ENCODE results near the gene TNFAIP3.

The TNFAIP3 gene

DNA sequence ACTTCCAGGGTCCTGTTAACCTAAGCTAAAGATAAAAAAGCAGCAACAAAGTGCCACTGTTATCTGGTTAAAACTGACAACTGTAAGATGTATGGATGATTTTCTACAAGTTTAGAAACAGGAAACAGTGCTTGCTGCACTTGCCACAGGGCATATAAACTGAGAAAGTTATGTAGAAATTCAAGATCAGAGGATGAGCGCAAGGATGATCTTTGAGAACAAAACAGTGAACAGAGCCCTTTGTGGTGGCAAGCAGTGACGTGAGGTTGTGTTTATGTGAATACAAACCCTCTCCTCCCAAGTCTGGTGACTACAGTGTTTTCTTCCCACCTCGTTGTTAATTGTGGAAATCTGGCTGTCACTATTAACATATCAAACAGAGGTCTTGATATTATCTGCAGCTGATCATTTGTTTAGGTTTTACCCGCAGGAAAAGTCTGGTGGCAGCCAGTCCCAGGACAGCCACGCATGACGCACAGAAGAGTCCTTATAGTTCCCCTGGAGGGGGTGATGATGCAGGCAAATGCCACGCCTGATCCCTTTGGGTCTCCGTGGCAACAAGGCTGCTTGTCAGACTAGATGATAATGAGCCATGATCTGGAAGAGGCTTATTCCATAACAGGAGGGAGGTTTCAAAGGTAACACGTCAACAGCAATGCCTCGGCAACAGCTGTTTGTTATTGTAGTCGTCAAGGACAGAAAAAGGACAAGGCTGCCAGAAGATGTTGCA lies 43.1 kb upstream of the TNFAIP3 start:
- no peaks in the 10 kb centered on the region for H3K79me2 ChIP-seq (ENCODE audit: insufficient read depth, low read length)
- H3K9me3 ChIP-seq (ENCODE audit: insufficient read depth, low read length, severe bottlenecking) = no peaks in the 10 kb centered on the region
- peak overlapping the region in 1 of 2 experiments; percentile 31; a peak in 2 of 4 replicates for H3K4me3 ChIP-seq (ENCODE audit: low read depth in 1 of 2, low read length in 2 of 2)
- no peaks in the 10 kb centered on the region for H3K36me3 ChIP-seq (ENCODE audit: insufficient read depth, low read length)
- ATAC-seq (ENCODE audit: insufficient read depth, low read depth) (peak; percentile 79), DNase-seq (peak; percentile 55)
- H4K20me1 ChIP-seq (ENCODE audit: insufficient read depth, low read length) = no peaks in the 10 kb centered on the region
- peak overlapping the region; percentile 62 for H3K4me2 ChIP-seq (ENCODE audit: insufficient read depth, low read length)
- H3K27ac ChIP-seq (ENCODE audit: low read length) = peak overlapping the region; percentile 74
- no peaks in the 10 kb centered on the region for H3K27me3 ChIP-seq (ENCODE audit: insufficient read depth, low read length, poor library complexity)
- TF ChIP-seq, protein P1, sequence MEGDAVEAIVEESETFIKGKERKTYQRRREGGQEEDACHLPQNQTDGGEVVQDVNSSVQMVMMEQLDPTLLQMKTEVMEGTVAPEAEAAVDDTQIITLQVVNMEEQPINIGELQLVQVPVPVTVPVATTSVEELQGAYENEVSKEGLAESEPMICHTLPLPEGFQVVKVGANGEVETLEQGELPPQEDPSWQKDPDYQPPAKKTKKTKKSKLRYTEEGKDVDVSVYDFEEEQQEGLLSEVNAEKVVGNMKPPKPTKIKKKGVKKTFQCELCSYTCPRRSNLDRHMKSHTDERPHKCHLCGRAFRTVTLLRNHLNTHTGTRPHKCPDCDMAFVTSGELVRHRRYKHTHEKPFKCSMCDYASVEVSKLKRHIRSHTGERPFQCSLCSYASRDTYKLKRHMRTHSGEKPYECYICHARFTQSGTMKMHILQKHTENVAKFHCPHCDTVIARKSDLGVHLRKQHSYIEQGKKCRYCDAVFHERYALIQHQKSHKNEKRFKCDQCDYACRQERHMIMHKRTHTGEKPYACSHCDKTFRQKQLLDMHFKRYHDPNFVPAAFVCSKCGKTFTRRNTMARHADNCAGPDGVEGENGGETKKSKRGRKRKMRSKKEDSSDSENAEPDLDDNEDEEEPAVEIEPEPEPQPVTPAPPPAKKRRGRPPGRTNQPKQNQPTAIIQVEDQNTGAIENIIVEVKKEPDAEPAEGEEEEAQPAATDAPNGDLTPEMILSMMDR (IDR thresholded peaks at IDR 0.05; ENCODE audit: borderline replicate concordance, extremely low read depth, low read length, poor library complexity, severe bottlenecking) = no peak
- TF ChIP-seq EZH2 (IDR thresholded peaks at IDR 0.05; ENCODE audit: borderline replicate concordance, low read depth, low read length, severe bottlenecking) = no peak
- H3K9ac ChIP-seq (ENCODE audit: low read depth, low read length) = peak overlapping the region; percentile 29
- peak overlapping the region; percentile 42 for H2AFZ ChIP-seq (ENCODE audit: low read depth, low read length)
- peaks cover 76% of the 10 kb centered on the region for H3K4me1 ChIP-seq (ENCODE audit: insufficient read depth, low read length)

DNA sequence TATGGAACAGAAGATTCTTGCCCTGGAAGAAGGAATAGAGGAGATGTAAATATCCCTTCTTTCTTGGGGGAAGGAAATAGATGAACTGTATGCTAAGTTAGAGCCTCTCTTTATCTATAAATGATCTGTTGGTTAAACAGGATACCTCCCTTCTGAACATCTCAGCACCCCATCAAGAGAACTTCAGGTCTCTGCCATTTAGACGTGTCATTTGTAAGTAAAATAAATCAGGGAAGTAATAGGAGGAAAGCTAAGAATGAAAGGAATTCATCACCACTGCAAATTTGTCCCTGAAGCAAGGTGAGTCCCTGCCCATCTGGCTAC lies 42.5 kb upstream of the TNFAIP3 start:
- Histone ChIP-seq H3K4me3 (ENCODE audit: low read depth in 1 of 2, low read length in 2 of 2) (peak overlapping the region in 1 of 2 experiments; percentile 31; a peak in 2 of 4 replicates), H3K4me2 (ENCODE audit: insufficient read depth, low read length) (peak overlapping the region; percentile 62), H3K9ac (ENCODE audit: low read depth, low read length) (peak overlapping the region; percentile 29; the same call in 1 of the 2 replicates), H2AFZ (ENCODE audit: low read depth, low read length) (peak overlapping the region; percentile 42), H3K4me1 (ENCODE audit: insufficient read depth, low read length) (peaks cover 71% of the 10 kb centered on the region), H3K79me2 (ENCODE audit: insufficient read depth, low read length) (no peaks in the 10 kb centered on the region), H3K27ac (ENCODE audit: low read length) (peak overlapping the region; percentile 74), H3K9me3 (ENCODE audit: insufficient read depth, low read length, severe bottlenecking) (no peaks in the 10 kb centered on the region), H3K36me3 (ENCODE audit: insufficient read depth, low read length) (no peaks in the 10 kb centered on the region), H3K27me3 (ENCODE audit: insufficient read depth, low read length, poor library complexity) (no peaks in the 10 kb centered on the region), H4K20me1 (ENCODE audit: insufficient read depth, low read length) (no peaks in the 10 kb centered on the region)
- ATAC-seq (ENCODE audit: insufficient read depth, low read depth) = no peak
- no peak for DNase-seq
- no peak for TF ChIP-seq EZH2 (IDR thresholded peaks at IDR 0.05; ENCODE audit: borderline replicate concordance, low read depth, low read length, severe bottlenecking)
- TF ChIP-seq, protein P1 (IDR thresholded peaks at IDR 0.05; ENCODE audit: borderline replicate concordance, extremely low read depth, low read length, poor library complexity, severe bottlenecking) = no peak

DNA sequence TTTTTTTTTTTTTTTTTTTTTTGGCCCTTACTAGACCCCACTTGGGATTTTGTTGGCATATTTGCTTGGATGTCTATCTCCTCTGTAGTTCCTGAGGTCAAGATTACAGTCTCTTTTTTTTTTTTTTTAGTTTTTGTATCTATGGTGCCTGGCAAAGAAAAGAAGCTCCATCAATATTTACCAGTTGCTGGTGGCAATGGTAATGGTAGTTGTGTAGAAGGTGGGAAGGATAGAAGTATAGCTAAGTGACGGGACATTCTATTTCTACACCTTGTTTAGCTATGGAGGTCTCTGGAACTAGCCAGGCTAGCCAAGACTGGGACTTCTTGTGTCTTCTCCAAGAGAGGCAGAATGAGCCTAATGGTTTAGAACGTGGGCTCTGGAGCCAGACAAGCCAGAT lies 42.2 kb upstream of the TNFAIP3 start:
- Histone ChIP-seq H3K4me2 (ENCODE audit: insufficient read depth, low read length) (peak overlapping the region; percentile 62; the same call in 1 of the 2 replicates), H2AFZ (ENCODE audit: low read depth, low read length) (no peak overlapping the region), H3K4me3 (ENCODE audit: low read depth in 1 of 2, low read length in 2 of 2) (no peak overlapping the region), H3K27me3 (ENCODE audit: insufficient read depth, low read length, poor library complexity) (no peaks in the 10 kb centered on the region), H3K79me2 (ENCODE audit: insufficient read depth, low read length) (no peaks in the 10 kb centered on the region), H3K9ac (ENCODE audit: low read depth, low read length) (no peak overlapping the region), H3K27ac (ENCODE audit: low read length) (peak overlapping the region; percentile 74; the same call in 1 of the 2 replicates), H3K9me3 (ENCODE audit: insufficient read depth, low read length, severe bottlenecking) (no peaks in the 10 kb centered on the region), H4K20me1 (ENCODE audit: insufficient read depth, low read length) (no peaks in the 10 kb centered on the region), H3K36me3 (ENCODE audit: insufficient read depth, low read length) (no peaks in the 10 kb centered on the region), H3K4me1 (ENCODE audit: insufficient read depth, low read length) (peaks cover 67% of the 10 kb centered on the region)
- DNase-seq (no peak), ATAC-seq (ENCODE audit: insufficient read depth, low read depth) (no peak)
- TF ChIP-seq, protein P1 (IDR thresholded peaks at IDR 0.05; ENCODE audit: borderline replicate concordance, extremely low read depth, low read length, poor library complexity, severe bottlenecking) = no peak
